ENCODE results near the gene MRGPRX2. TPM values are rescaled to one million over a fixed set of nuclear protein-coding genes. Genes with fewer than 3 reads are reported as not detected.

The MRGPRX2 gene
- total and polyA plus RNA-seq, 2 donors (not counting 3 experiments of a cell fraction or from before 2014, with no cell fraction given): not detected

- H3K36me3 ChIP-seq (ENCODE audit: control insufficient read depth in 2 of 2, extremely low read depth in 1 of 2, insufficient read depth in 2 of 2, low read length in 2 of 2): no peaks in the 10 kb centered on the region
- no peaks in the 10 kb centered on the region for H3K9me1 ChIP-seq (replicated peaks; ENCODE audit: control insufficient read depth, extremely low read depth, insufficient read depth, low read length)
- no peak overlapping the region for H3K27ac ChIP-seq (ENCODE audit: insufficient read depth, low read depth, low read length)
- no peak overlapping the region for H2AFZ ChIP-seq (ENCODE audit: low read depth, low read length)
- H3K9ac ChIP-seq (replicated peaks; ENCODE audit: extremely low read depth, insufficient read depth, low read length): no peak overlapping the region
- ChIA-PET POLR2A (no interaction called here), CTCF (no interaction called here)
- TF ChIP-seq MYC (IDR thresholded peaks at IDR 0.05; ENCODE audit: low read depth, low read length) (no peak), POLR2A (IDR thresholded peaks at IDR 0.05; ENCODE audit: low read depth, low read length) (no peak), CTCF (IDR thresholded peaks at IDR 0.05; ENCODE audit: extremely low read depth in 1 of 2, insufficient read depth in 1 of 2, low read depth in 1 of 2, low read length in 2 of 2) (no peak), FOS (IDR thresholded peaks at IDR 0.05; ENCODE audit: borderline replicate concordance, insufficient read depth, low read length) (no peak), JUN (IDR thresholded peaks at IDR 0.05; ENCODE audit: borderline replicate concordance, insufficient read depth, insufficient read length, low read depth) (no peak), POLR2AphosphoS5 (IDR thresholded peaks at IDR 0.05; ENCODE audit: insufficient read depth, low read depth, low read length) (no peak), GATA2 (IDR thresholded peaks at IDR 0.05; ENCODE audit: insufficient read depth, insufficient read length, low read depth, low read length) (no peak), MAX (IDR thresholded peaks at IDR 0.05; ENCODE audit: insufficient read depth, insufficient read length) (no peak), EZH2 (IDR thresholded peaks at IDR 0.05; ENCODE audit: borderline replicate concordance, low read depth, low read length, severe bottlenecking) (no peak)
- peaks cover 48% of the 10 kb centered on the region for H3K4me1 ChIP-seq (ENCODE audit: control insufficient read depth, extremely low read depth, insufficient read depth, low read length)
- intact Hi-C loops (cut with micrococcal nuclease) (no loop called here), dilution Hi-C loops (cut with MboI; ENCODE audit: extremely low pct_ligation_motif_present, low sequenced_read_pairs) (no loop called here)
- no peak overlapping the region for H3K4me3 ChIP-seq (replicated peaks in 1 of 3; ENCODE audit: insufficient read depth in 1 of 3, low read depth in 1 of 3, low read length in 3 of 3)
- H3K4me2 ChIP-seq (ENCODE audit: insufficient read depth, low read length): no peak overlapping the region
- no peaks in the 10 kb centered on the region for H3K27me3 ChIP-seq (ENCODE audit: control insufficient read depth in 2 of 2, insufficient read depth in 2 of 2, low read length in 2 of 2)
- DNase-seq (ENCODE audit: low read depth, low spot score): no peak
- FAIRE-seq: no peak
- H3K9me3 ChIP-seq (replicated peaks; ENCODE audit: control insufficient read depth, insufficient read depth, low read length): no peaks in the 10 kb centered on the region
- BruUV-seq (replicated peaks): no TSS peak
- no peaks in the 10 kb centered on the region for H4K20me1 ChIP-seq (replicated peaks; ENCODE audit: control insufficient read depth, extremely low read depth, insufficient read depth, low read length)
- no peaks in the 10 kb centered on the region for H3K79me2 ChIP-seq (ENCODE audit: control insufficient read depth, insufficient read depth, low read length)
Measured at GRCh38 chr11:19083166-19083565, 22.6 kb upstream of the MRGPRX2 start.

Measured in endothelial cell of umbilical vein (primary cell).